Endothelial cell (in vitro differentiated cells): ENCODE results near the gene UVRAG. TPM values are rescaled to one million over a fixed set of nuclear protein-coding genes. Genes with fewer than 3 reads are reported as not detected.

ENCODE experiments used
- DNase-seq: peaks from one replicate; pipeline ENCODE4 v3.0.0; 2021; ENCODE audit warnings: low spot score
- H3K27ac Mint-ChIP-seq: one replicate; pipeline ENCODE4 v1.8.0; 2021; ENCODE audit warnings: mixed read lengths, inconsistent platforms; ENCODE audit not compliant: unreplicated experiment
- H3K27me3 Mint-ChIP-seq: one replicate; pipeline ENCODE4 v1.8.0; 2021; ENCODE audit warnings: mild to moderate bottlenecking, moderate library complexity, mixed read lengths, inconsistent platforms; ENCODE audit not compliant: unreplicated experiment
- H3K36me3 Mint-ChIP-seq: one replicate; pipeline ENCODE4 v1.8.0; 2021; ENCODE audit warnings: mild to moderate bottlenecking, low read depth, mixed read lengths, inconsistent platforms; ENCODE audit not compliant: unreplicated experiment
- H3K4me1 Mint-ChIP-seq: one replicate; pipeline ENCODE4 v1.8.0; 2021; ENCODE audit warnings: mild to moderate bottlenecking, mixed read lengths, inconsistent platforms; ENCODE audit not compliant: unreplicated experiment
- H3K4me3 Mint-ChIP-seq: one replicate; pipeline ENCODE4 v1.8.0; 2021; ENCODE audit warnings: mild to moderate bottlenecking, mixed read lengths, inconsistent platforms; ENCODE audit not compliant: unreplicated experiment
- H3K9me3 Mint-ChIP-seq: one replicate; pipeline ENCODE4 v1.8.0; 2021; ENCODE audit warnings: mixed read lengths, inconsistent platforms; ENCODE audit not compliant: unreplicated experiment
- CTCF ChIP-seq: fragments of 200-600 bp; sonication (generic); IDR thresholded peaks from one replicate; pipeline ENCODE4 v1.5.0; 2021; ENCODE audit warnings: antibody characterized with exemption; ENCODE audit not compliant: unreplicated experiment
- total RNA-seq: library from RNA; stranded (reverse); fragmentation: NEBNext Ultra II Directional; extraction: Animal tissue kit (Norgen Biotek cat#: 25700); gene quantifications from one replicate; pipeline ENCODE4 v1.2.1, GENCODE V29; 2021; ENCODE audit not compliant: unreplicated experiment

Gene UVRAG
- total RNA-seq, 1 donor from 2014 or later, result 25.0 TPM

GRCh38 chr11:75836417-75836816, 21.4 kb downstream of the UVRAG start:
- DNase-seq, result no peak
- peaks cover 3% of the 10 kb centered on the region for H3K4me1 Mint-ChIP-seq
- H3K27ac Mint-ChIP-seq, result no peak overlapping the region
- no peak for TF ChIP-seq CTCF
- H3K4me3 Mint-ChIP-seq, result no peak overlapping the region
- no peaks in the 10 kb centered on the region for H3K9me3 Mint-ChIP-seq
- H3K36me3 Mint-ChIP-seq, result peaks cover 7% of the 10 kb centered on the region
- H3K27me3 Mint-ChIP-seq, result peaks cover 2% of the 10 kb centered on the region

DNA sequence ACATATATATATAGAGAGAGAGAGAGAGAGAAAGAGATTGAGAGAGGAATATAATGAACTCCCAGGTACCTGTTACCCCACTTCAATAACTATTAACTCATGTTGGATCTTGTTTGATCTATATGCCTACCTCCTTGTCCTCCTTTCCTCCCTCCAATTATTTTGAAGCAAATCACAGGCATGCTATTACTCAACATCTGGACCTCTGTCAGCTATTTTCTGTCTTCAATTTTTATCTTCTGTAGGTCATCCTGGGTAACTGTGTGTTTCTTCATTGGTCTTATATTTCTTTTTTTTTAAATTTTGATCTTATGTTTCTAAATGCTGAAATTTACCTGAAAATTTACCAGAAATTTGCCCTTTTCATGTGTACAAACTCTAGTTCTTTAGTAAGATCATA, 24.8 kb downstream of the UVRAG start:
- H3K9me3 Mint-ChIP-seq, result no peaks in the 10 kb centered on the region
- no peak overlapping the region for H3K4me3 Mint-ChIP-seq
- H3K36me3 Mint-ChIP-seq, result no peaks in the 10 kb centered on the region
- no peak for DNase-seq
- H3K27me3 Mint-ChIP-seq, result peaks cover 1% of the 10 kb centered on the region
- H3K27ac Mint-ChIP-seq, result no peak overlapping the region
- no peak for TF ChIP-seq CTCF
- peaks cover 3% of the 10 kb centered on the region for H3K4me1 Mint-ChIP-seq

DNA sequence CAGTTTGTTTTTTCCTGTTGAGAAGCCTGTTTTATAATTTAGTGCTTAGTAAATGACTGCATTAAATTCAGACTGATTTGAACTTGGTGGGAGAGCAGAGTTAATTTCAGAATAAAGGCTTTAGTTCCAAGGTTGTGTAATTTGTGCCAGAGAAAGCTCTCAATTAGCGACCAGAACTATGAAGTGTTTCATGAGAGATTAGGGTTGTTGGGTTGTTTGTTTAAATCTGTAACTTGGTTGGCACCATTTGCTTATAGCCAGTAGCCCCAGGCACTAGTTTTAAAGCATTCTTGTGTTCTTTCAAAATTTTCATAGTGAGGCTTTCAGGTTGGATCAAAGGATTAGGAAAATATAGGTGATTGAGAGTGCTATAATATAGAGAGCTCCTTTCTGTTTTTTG, 25.5 kb downstream of the UVRAG start:
- H3K27ac Mint-ChIP-seq, result no peak overlapping the region
- no peak for DNase-seq
- H3K4me1 Mint-ChIP-seq, result peaks cover 3% of the 10 kb centered on the region
- H3K9me3 Mint-ChIP-seq, result no peaks in the 10 kb centered on the region
- TF ChIP-seq CTCF, result no peak
- peaks cover 1% of the 10 kb centered on the region for H3K27me3 Mint-ChIP-seq
- no peak overlapping the region for H3K4me3 Mint-ChIP-seq
- H3K36me3 Mint-ChIP-seq, result no peaks in the 10 kb centered on the region

- H3K9me3 Mint-ChIP-seq, result no peaks in the 10 kb centered on the region
- no peak for TF ChIP-seq CTCF
- DNase-seq, result no peak
These were observed 26.7 kb downstream of the UVRAG start for GRCh38 chr11:75841739-75842138.

GRCh38 chr11:75845324-75845723, 30.3 kb downstream of the UVRAG start:
- H3K4me3 Mint-ChIP-seq, result no peak overlapping the region
- no peak for DNase-seq
- no peak for TF ChIP-seq CTCF
- H3K4me1 Mint-ChIP-seq, result peaks cover 2% of the 10 kb centered on the region
- H3K27me3 Mint-ChIP-seq, result no peaks in the 10 kb centered on the region
- H3K27ac Mint-ChIP-seq, result no peak overlapping the region
- H3K9me3 Mint-ChIP-seq, result no peaks in the 10 kb centered on the region
- no peaks in the 10 kb centered on the region for H3K36me3 Mint-ChIP-seq

More at GRCh38 chr11:75841739-75842138, 26.7 kb downstream of the UVRAG start:
- peaks cover 1% of the 10 kb centered on the region for H3K27me3 Mint-ChIP-seq
- peaks cover 3% of the 10 kb centered on the region for H3K4me1 Mint-ChIP-seq
- H3K36me3 Mint-ChIP-seq, result no peaks in the 10 kb centered on the region
- no peak overlapping the region for H3K27ac Mint-ChIP-seq
- no peak overlapping the region for H3K4me3 Mint-ChIP-seq
